Ovary (tissue), 9 donors: ENCODE data around the gene TTLL11. TPM values are rescaled to one million over a fixed set of nuclear protein-coding genes. Genes with fewer than 3 reads are reported as not detected.
A peak's percentile ranks its signal among the peaks of the same experiment; 100 is the strongest.

Experiments
- DNase-seq, 5 donors: peaks; one replicate each; pipeline ENCODE4 v3.0.0-alpha.2; 2019 to 2020
- H3K27ac ChIP-seq, 2 donors: fragments of 200-600 bp; one replicate each; pipeline versions ENCODE4 v1.5.1 to v1.8.0; 2019 to 2022
- H3K27me3 ChIP-seq: fragments of 200-600 bp; one replicate; pipeline ENCODE4 v1.8.0; 2022
- H3K36me3 ChIP-seq: fragments of 200-600 bp; sonication (generic); one replicate; pipeline ENCODE4 v1.5.1; 2019
- H3K4me1 ChIP-seq: one replicate; pipeline ENCODE4 v1.8.1; 2013; ENCODE audit warnings: mild to moderate bottlenecking, moderate library complexity; ENCODE audit not compliant: insufficient read depth
- H3K4me3 ChIP-seq: fragments of 200-600 bp; sonication (generic); one replicate; pipeline ENCODE4 v1.5.1; 2017
- H3K9me3 ChIP-seq, 2 donors: fragments of 200-600 bp in 1 of 2; sonication (generic) in 1 of 2; one replicate each; pipeline versions ENCODE4 v1.5.1 to v1.8.1; 2013 to 2019; ENCODE audit warnings: mild to moderate bottlenecking in 1 of 2, moderate library complexity in 1 of 2
- EP300 ChIP-seq: sonication (generic); formaldehyde crosslinking; IDR thresholded peaks from one replicate; pipeline ENCODE4 v1.6.1; 2017; ENCODE audit warnings: antibody characterized with exemption
- POLR2A ChIP-seq: fragments of 450-650 bp; IDR thresholded peaks from one replicate; pipeline ENCODE4 v1.6.1; 2017; ENCODE audit warnings: antibody characterized with exemption, mild to moderate bottlenecking, moderate library complexity
- WGBS, 3 donors: extraction: QIAGEN DNeasy Blood & Tissue Kit in 1 of 3; methylation state at CpG; one replicate each; pipeline versions ENCODE4 v1.1.5 to v1.1.7; 2013 to 2017; 5-methylcytosine and 5-hydroxymethylcytosine counted together
- intact Hi-C, 4 donors: fragments of 100-400 bp; cut with DNase I; formaldehyde crosslinking; loops; one replicate each; pipeline versions ENCODE4 v1.11.0 to v1.15.1; 2022 to 2023
- polyA plus RNA-seq, 2 donors: library from polyadenylated mRNA; stranded (reverse); fragments of 200-250 nt in 1 of 2; fragments of 350-450 nt in 1 of 2; fragmentation: Illumina TruSeq in 1 of 2; extraction: RNeasy Lipid Tissue Mini Kit (QIAGEN cat#74804) in 1 of 2; gene quantifications; one replicate each; pipeline ENCODE4 v1.2.3, GENCODE V29; 2013 to 2014
- total RNA-seq, 7 donors: library from RNA; depleted of rRNA in 2 of 7; stranded (reverse); fragments of >200 nt in 2 of 7; fragmentation: NEBNext Ultra II Directional in 3 of 7; extraction: Animal tissue kit (Norgen Biotek cat#: 25700) in 3 of 7; gene quantifications; one replicate each; pipeline versions ENCODE4 v1.1.0 to v1.2.4, GENCODE V29; 2016 to 2023
- TF ChIP-seq, protein P1 (sequence below), 3 donors: fragments of 450-650 bp in 2 of 3; fragments of 200-600 bp in 1 of 3; IDR thresholded peaks; one replicate each; pipeline versions ENCODE4 v1.5.1 to v1.8.0; 2016 to 2022; ENCODE audit warnings: antibody characterized with exemption in 3 of 3, mild to moderate bottlenecking in 1 of 3
- donor health status: DM: no; HTN: no; CAD: no; lungs with moderate emphysema.
- donor health status: DM: no; HTN: no; CAD: no.
- donor health status: Bipolar disorder and iron deficiency.
- donor health status: DM: yes; HTN: yes; CAD: no.
- donor health status: DM: no; HTN: no; CAD: no.
- donor health status: DM: yes; HTN: yes; CAD: no.

The TTLL11 gene
- total and polyA plus RNA-seq, 9 donors: 6.1 to 13.5 (median 9.2) TPM

DNA sequence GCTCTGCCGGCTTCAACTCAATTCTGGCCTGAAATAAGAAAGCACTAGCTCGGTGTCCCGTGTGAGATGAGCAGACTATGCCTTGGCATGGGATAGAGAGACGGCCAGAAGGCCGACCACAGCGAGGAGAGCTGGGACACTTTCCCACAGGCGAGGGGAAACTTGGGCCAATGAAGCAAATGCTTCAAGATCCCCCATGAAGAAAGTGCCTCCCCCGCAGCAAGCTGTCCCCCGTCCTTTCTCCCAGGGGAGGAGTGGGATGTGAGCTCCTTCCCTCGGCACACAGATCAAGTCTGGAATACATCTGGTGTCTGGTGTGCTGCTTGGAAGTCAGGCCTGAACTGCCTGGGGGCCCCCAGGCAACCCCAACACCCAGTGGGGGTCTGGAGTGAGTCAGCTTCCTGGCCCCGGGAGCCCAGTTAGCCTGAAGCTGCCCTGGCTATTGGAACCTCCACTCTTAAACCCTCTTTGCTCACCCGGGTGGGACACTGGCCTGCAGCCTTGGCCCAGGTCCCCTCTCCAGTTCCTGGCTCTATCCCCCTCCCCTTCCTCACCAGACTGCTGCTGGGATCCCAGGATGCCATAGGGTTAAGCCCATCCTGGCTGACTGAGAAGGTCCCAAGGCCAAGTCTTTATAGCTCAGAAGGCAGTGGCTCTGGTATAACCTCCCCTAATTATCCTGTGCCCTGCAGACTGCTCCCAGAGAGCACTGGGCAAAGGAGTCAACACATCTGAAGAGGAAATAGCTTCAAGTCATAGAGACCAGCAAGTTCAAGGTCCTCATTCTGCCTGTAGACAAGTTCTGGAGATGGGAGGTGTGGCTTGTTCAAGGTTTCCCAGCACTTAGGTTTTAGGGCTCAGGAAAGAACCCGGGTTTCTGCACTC lies 205.3 kb downstream of the TTLL11 start:
- 63 to 73% (median 71%) methylated on average over 13 of the region's 13 CpGs for WGBS, 3 donors
- no peaks in the 10 kb centered on the region for H3K36me3 ChIP-seq
- peak overlapping the region in 1 of 2 donors; percentile 26 for H3K27ac ChIP-seq
- TF ChIP-seq EP300: no peak
- TF ChIP-seq, protein P1, sequence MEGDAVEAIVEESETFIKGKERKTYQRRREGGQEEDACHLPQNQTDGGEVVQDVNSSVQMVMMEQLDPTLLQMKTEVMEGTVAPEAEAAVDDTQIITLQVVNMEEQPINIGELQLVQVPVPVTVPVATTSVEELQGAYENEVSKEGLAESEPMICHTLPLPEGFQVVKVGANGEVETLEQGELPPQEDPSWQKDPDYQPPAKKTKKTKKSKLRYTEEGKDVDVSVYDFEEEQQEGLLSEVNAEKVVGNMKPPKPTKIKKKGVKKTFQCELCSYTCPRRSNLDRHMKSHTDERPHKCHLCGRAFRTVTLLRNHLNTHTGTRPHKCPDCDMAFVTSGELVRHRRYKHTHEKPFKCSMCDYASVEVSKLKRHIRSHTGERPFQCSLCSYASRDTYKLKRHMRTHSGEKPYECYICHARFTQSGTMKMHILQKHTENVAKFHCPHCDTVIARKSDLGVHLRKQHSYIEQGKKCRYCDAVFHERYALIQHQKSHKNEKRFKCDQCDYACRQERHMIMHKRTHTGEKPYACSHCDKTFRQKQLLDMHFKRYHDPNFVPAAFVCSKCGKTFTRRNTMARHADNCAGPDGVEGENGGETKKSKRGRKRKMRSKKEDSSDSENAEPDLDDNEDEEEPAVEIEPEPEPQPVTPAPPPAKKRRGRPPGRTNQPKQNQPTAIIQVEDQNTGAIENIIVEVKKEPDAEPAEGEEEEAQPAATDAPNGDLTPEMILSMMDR (IDR thresholded peaks at IDR 0.05): no peak
- TF ChIP-seq POLR2A: no peak
- H3K4me3 ChIP-seq: no peak overlapping the region
- H3K4me1 ChIP-seq: peaks cover 16% of the 10 kb centered on the region
- no peaks in the 10 kb centered on the region for H3K27me3 ChIP-seq
- no peaks in the 10 kb centered on the region for H3K9me3 ChIP-seq
- no peak for DNase-seq
- intact Hi-C loops: loop anchor here in 1 of 4 donors (5.0 kb wide), 1 partner anchor 50 kb away; no protein-coding TSS in a partner anchor

- H3K27ac ChIP-seq: no peak overlapping the region
Observed at GRCh38 chr9:121886759-121887485, 206.2 kb downstream of the TTLL11 start.

GRCh38 chr9:121885345-121885901 lies 207.7 kb downstream of the TTLL11 start:
- WGBS, 3 donors: 51 to 69% (median 68%) methylated on average over 6 of the region's 6 CpGs
- TF ChIP-seq POLR2A (no peak), EP300 (no peak)
- TF ChIP-seq, protein P1 (IDR thresholded peaks at IDR 0.05): no peak
- DNase-seq: no peak
- Histone ChIP-seq H3K4me3 (no peak overlapping the region), H3K36me3 (no peaks in the 10 kb centered on the region), H3K27ac (no peak overlapping the region), H3K9me3 (no peaks in the 10 kb centered on the region), H3K4me1 (peaks cover 16% of the 10 kb centered on the region), H3K27me3 (no peaks in the 10 kb centered on the region)
- intact Hi-C loops: loop anchor here in 1 of 4 donors (5.0 kb wide), 1 partner anchor 48 kb away; no protein-coding TSS in a partner anchor

More at GRCh38 chr9:121886759-121887485, 206.2 kb downstream of the TTLL11 start:
- intact Hi-C loops: loop anchor here in 1 of 4 donors (5.0 kb wide), 1 partner anchor 50 kb away; no protein-coding TSS in a partner anchor
- 81 to 84% (median 84%) methylated on average over 11 of the region's 11 CpGs for WGBS, 3 donors
- Histone ChIP-seq H3K4me1 (peaks cover 16% of the 10 kb centered on the region), H3K9me3 (no peaks in the 10 kb centered on the region), H3K27me3 (no peaks in the 10 kb centered on the region), H3K4me3 (no peak overlapping the region), H3K36me3 (no peaks in the 10 kb centered on the region)
- TF ChIP-seq, protein P1 (IDR thresholded peaks at IDR 0.05): no peak
- no peak for TF ChIP-seq POLR2A
- no peak for TF ChIP-seq EP300
- no peak for DNase-seq

DNA sequence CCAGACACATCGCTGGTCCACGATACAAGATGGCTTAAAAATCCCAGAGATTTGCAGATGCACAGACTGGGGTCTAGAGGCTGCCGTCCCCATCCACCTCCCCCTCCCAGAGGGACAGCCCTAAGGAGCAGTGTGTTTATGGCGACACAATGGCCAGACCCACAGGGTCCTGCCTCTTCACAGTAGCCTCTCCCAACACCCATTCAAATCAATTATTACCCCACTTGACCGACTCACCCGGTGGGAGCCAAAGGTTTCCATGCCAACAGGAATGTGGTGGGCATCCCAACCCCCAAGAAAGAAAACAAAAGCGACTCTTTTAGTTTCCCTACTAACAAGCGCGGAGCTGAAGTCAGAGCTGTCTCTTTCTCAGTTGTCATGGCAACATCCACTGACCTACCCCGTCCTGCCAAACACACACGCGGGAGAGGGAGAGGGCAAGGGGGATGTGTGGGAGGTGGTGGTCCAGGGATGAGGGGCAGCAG lies 209.0 kb downstream of the TTLL11 start:
- intact Hi-C loops: no loop called here
- Histone ChIP-seq H3K4me3 (no peak overlapping the region), H3K4me1 (peaks cover 16% of the 10 kb centered on the region), H3K27ac (no peak overlapping the region), H3K27me3 (no peaks in the 10 kb centered on the region), H3K36me3 (no peaks in the 10 kb centered on the region), H3K9me3 (no peaks in the 10 kb centered on the region)
- TF ChIP-seq POLR2A (no peak), EP300 (no peak)
- TF ChIP-seq, protein P1 (IDR thresholded peaks at IDR 0.05): no peak
- DNase-seq: no peak
- WGBS, 3 donors: 56 to 59% (median 57%) methylated on average over 12 of the region's 12 CpGs
